Activated naive CD4-positive, alpha-beta T cell treated with Interleukin-2 at 50 U/mL for 16 hours (primary cell): ENCODE measurements around the gene ABHD14A.
A peak's percentile ranks its signal among the peaks of the same experiment; 100 is the strongest.
"Not testable (repeated sequence)": the region's sequence is repeated elsewhere in the genome, so short reads cannot be mapped to it uniquely, and the experiment has no call there.

Source experiments
- DNase-seq: peaks from one replicate; pipeline ENCODE4 v3.0.0-alpha.2; 2020

ABHD14A gene

DNA sequence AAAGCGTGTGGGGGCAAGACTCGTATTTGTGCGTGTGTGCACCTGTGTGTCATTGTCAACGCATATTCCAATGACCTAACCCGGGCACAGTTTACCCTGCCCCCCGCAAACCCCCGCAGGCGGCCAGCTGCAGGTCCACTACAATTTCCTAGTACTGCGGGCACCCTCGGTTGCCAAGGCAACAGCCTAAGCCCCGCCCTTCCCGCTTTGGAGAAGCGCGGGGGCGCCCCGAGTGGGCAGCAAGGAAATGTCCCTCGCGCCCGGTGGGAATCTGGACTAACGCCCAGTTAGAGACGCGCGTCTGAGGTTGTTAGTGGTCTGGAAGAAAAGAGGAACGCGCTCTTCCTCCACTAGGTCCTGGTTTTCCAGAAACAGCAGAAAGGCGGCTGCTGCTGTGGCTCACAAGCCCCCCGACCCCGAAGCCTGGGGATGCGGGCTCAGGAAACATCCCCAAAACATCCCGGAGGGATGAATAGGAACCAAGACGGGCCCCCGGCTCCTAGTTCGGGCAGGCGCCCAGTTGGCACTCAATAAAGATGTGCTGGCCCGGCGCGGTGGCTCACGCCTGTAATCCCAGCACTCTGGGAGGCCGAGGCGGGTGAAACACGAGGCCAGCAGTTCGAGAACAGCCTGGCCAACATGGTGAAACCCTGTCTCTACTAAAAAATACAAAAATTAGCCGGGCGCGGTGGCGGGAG lies 1.1 kb downstream of the ABHD14A start:
- DNase-seq, result no peak

DNA sequence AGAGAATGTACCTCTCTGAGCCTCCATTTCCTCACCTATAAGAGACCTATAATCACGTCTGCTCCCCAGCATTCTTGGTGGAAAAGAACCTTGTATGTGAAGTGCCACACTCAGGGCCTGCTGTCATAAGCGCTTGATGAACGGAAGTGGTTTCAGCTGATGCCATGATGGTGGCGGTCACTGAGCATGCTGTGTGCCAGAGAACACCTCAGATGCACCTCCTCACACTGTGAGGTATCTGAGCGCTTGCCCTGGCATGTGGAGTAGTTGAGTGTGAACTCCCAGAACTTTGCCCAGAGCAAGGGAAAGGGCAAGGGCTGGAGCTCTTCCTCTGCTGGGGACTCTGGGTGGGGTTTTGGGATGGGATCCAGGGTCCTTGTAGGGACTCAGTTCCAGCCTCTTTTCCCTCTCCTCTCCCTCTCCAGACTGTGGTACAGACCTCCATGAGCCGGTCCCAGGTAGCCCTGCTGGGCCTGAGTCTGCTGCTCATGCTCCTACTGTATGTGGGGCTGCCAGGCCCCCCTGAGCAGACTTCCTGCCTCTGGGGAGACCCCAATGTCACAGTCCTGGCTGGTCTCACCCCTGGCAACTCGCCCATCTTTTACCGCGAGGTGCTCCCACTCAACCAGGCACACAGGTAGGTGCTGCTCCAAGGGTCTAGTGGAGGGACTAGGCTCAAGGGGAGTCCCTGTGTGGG lies 2.7 kb downstream of the ABHD14A start:
- DNase-seq, result peak; percentile 28

DNA sequence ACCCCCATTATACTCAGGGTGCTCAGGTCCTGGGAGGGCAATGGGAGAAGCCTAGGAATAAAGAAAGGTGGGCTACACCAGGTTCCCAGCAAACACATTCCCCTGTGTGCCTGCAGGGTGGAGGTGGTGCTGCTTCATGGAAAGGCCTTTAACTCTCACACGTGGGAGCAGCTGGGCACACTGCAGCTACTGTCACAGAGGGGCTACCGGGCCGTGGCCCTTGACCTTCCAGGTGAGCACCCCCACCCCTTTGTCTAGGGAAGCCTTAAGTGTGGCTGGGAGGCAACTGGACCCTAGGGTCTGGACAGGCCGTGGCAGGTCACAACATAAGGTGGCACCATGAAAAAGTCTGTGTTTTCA lies 3.3 kb downstream of the ABHD14A start:
- no peak for DNase-seq

DNA sequence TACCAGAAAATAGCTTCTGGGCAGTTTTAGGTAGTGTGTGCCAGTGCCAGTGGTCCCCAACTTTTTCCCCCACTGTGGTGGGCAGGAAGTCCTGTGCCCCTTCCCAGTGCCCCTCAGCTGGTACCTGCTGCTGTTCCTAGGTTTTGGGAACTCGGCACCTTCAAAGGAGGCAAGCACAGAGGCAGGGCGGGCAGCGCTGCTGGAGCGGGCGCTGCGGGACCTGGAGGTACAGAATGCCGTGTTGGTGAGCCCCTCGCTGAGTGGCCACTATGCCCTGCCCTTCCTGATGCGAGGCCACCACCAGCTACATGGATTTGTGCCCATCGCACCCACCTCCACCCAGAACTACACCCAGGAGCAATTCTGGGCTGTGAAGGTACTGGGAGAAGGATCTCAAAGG lies 5.4 kb downstream of the ABHD14A start:
- DNase-seq, result no peak

DNA sequence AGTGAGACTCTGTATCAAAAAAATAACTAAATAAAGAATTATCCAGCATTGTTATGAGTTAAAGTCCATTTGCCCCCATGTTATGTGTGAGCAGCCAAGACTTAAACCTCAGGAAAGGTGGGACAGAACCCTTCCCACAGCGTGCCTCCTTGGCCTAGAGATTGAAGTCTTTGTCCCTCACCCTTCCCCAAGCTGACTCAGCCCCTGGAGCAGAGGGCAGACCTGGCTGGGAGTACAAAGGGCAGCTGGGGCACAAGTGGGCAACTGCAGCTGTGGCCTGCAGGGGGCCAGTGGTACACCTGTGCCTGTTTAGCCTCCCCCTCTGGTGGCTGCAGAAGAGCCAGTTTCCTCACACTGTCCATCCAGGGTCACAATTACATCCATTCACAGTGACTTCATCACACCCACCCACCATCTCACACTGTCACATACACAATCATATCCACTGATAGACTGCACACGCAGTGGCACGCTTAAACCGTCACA lies 7.5 kb downstream of the ABHD14A start:
- DNase-seq, result peak; percentile 45

DNA sequence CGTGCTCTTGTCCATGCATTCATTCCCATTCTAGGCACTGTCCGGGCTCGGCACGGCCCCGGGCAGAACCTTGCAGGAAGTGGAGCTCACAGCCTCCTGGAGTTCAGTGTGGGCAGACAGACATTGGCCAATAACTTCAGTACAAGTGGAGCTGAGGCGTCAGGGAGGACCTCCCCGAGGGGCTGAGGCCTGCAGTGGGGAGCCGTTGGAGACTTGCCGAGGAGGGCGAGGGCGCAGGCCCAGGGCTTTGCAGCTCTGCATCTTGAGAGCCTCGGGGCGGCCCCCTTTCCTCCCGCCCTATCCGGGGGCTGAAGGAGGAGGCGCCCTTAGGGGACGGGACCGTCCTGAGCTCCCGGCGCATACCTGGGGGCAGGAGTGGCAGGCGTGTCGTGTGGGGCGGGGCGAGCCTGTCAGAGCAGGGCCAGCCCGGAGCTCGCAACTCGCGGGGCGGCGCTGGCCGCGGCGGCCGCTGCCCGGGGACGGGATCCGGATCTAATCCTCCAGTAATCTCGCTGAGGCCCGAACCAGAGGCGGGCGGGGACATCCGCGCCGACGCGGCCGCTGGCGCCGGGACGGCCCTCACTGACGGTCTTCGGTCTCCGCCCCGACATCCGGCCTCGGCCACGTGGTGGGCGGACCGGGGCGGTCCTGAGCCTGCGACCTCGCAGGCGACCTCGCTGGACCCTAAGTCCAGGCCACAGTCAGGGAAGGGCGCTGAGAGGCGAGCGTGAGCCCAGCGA lies 8.1 kb downstream of the ABHD14A start, which contains the start of gene ACY1:
Gene ACY1, plus strand, starts transcription at position 698 of the 740 bp plus-strand sequence. CDS start 530 bp downstream, outside the sequence.
- peak; percentile 78 for DNase-seq

DNA sequence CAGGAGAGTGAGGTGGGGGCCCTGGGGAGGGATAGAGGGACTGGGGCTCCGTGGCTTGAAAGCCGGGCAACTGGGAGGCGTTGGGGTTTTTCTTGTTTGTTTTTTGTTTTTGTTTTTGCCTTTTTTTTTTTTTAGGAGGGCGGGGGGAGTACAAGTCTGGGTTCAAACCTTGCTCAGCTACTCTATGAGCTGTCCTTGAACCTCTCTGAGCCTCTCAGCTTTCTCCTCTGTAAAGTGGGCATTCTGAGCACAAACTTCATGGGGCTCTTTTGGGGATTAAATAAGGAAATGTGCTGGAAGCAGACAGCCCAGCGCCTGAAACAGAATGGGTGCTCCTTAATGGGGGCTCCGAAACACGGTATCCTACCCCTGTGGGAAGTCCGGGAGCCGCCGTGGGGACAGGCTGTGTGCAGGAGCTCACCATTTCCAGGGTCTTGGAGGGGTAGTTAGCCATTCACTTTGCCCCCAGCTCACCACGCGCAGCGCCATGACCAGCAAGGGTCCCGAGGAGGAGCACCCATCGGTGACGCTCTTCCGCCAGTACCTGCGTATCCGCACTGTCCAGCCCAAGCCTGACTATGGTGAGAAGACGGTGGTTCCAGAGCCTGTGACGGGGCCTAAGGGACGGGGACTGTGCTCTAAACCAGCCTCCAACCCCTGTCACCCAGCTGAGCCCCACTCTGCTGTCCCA lies 8.9 kb downstream of the ABHD14A start:
- no peak for DNase-seq

DNA sequence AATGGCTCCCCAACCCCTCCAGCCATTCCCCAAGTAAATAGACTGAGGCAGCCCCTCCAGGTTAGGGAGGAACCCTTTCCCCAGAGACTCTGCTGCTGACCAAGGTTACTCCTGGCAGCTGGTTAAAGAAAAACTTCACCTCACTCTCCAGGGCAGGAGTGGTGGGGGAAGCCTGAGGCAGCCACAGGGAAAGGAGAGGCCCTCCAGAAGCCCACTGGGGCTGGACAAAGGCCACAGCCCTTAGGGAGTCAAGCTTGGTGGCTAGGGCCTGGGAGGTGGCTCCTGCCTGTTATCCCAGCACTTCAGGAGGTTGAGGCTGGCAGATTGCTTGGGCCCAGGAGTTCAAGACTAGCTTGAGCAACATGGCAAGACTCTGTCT lies 9.4 kb downstream of the ABHD14A start:
- DNase-seq, result no peak

DNA sequence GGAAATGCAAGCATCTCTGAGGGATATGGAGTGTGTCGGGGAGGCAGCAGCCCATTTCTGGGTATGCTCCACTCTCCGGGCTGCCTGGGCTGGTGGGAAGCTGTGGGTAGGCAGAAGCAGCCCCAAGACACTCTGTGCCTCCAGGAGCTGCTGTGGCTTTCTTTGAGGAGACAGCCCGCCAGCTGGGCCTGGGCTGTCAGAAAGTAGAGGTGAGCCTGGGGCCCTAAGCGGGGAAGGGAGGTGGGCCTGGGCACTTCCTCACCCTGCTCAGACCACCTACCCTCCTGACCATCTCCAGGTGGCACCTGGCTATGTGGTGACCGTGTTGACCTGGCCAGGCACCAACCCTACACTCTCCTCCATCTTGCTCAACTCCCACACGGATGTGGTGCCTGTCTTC lies 10.2 kb downstream of the ABHD14A start:
- no peak for DNase-seq

DNA sequence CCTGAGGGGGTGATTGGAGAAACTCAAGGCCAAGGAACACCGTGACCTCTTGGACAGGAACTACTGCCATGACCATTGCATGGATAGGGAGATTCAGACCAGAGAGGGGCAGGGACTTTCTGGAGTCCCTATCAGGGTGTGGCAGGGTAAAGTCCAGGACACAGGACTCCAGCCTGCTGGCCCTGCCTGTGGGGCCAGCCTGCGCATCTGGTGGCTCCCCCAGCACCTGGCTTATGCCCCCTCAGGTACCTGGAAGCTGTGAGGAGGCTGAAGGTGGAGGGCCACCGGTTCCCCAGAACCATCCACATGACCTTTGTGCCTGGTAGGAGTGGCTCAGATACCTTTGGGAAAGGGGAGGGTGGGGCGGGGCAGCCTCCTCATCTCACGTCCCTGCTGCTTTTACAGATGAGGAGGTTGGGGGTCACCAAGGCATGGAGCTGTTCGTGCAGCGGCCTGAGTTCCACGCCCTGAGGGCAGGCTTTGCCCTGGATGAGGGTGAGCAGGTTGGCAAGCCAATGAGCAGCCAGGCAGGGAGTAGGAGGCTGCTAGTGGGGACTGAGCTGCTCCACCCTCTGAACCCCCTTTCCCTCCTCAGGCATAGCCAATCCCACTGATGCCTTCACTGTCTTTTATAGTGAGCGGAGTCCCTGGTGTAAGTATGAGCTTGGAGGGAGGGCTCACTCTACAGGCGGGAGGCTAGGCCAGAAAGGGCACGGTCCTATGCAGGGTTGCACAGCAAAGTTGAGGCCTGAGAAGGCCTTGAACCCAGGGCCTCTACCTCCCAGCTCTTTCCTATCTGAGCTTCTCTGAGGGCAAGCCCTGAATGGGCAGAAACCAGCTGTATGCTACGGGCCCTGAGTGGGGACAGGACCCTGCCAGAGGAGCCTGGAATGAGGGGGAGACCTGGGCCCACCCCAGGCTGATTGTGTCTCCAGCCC lies 11.4 kb downstream of the ABHD14A start:
- no peak for DNase-seq

DNA sequence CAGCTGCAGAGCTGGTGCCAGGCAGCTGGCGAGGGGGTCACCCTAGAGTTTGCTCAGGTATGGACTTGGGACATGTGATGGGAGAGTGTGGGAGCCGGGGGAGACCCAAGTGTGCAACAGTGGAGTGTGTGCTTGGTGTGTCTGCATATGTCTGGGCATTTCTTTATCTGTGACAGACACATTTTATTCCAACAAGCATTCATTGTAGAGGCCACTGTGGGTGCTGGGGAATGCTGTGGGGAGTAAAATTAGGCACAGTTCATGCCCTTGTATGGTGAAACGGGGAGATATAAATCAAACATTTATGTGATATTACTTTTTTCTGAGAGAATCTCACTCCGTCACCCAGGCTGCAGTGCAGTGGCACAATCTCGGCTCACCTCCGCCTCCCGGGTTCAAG lies 12.7 kb downstream of the ABHD14A start:
- no peak for DNase-seq

DNA sequence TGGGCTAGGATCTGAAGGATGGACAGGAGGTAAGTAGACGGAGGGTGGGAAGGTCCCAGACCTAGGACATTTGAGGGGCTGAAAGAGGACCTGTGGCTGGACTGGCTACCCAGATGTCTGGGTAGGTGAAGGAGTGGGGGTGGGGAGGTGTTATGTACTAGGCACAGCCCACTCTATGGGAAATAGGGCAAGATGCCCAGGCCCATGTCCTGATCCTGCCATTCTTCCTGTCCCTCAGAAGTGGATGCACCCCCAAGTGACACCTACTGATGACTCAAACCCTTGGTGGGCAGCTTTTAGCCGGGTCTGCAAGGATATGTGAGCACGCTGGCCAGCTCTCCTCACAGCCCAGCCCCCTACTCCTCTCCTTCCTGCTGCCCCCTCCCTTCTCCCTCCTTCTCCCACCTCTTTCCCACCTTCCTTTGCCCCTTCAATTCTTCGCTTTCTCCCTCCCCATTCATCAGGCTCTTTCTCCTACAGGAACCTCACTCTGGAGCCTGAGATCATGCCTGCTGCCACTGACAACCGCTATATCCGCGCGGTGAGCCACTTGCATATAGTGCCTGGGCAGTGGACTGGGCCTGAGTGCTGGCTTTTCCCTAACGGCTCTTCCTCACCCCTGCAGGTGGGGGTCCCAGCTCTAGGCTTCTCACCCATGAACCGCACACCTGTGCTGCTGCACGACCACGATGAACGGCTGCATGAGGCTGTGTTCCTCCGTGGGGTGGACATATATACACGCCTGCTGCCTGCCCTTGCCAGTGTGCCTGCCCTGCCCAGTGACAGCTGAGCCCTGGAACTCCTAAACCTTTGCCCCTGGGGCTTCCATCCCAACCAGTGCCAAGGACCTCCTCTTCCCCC lies 13.7 kb downstream of the ABHD14A start:
- no peak for DNase-seq

DNA sequence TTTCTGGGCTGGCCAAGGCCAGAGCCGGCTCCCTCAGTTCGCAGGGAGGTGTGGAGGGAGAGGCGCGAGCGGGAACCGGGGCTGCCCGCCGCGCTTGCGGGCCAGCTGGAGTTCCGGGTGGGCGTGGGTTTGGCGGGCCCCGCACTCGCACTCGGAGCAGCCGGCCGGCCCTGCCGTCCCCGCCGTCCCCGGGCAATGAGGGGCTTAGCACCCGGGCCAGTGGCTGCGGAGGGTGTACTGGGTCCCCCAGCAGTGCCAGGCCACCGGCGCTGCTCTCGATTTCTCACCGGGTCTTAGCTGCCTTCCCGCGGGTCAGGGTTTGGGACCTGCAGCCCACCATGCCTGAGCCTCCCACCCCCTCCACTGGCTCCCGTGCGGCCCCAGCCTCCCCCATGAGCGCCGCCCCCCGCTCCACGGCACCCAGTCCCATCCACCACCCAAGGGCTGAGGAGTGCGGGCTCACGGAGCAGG lies 15.7 kb downstream of the ABHD14A start:
- DNase-seq, result not testable (repeated sequence)

DNA sequence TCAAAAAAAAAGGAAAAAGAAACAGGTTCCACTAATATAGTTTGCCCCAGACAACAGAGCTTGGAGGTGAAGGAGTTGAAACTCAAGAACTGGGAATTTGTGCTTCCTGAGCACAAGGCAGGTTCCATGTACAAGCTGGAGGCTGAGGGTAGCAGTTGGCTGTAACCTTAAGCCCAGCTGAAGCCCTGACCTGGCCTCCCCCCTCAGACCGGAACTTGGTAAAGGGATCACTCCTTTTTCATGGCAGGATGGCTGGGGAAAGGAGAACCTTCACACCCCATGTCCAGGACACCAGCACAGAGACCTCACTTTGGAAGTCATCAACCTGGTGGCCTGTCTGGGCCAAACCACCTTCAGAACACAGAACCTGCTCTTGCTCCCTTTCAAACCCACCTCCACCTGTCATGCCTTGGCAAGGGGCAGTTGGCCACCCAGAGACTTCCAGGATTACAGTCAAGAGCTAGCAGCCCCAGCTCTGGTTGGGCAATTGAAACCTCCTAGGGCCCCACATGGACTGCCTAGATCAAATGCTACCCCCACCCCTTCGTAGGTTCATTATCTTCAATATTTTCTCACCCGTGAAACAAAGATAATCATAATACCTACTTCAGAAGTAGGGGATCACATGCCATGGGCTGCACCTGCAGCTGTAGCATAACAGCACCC lies 17.3 kb downstream of the ABHD14A start:
- no peak for DNase-seq

DNA sequence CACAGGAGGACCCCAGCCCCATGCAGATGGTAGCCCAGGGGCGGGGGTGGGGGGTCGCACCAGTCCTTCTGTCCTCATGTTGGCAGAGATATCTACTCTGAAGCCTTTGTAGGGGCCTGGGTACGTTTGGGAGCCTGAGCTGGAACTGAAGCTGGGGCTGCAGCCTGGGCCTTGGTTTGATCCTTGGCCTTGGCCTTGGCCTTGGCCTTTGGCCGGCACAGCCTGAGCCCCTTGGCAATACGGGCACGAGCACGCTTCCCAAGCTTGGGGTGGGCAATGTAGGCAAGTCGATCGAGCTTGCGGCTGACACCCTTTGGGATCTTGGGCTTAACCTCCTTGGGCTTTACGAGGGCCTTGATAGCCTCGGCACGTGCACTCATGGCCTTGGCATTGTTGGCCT lies 18.8 kb downstream of the ABHD14A start:
- not testable (repeated sequence) for DNase-seq

DNA sequence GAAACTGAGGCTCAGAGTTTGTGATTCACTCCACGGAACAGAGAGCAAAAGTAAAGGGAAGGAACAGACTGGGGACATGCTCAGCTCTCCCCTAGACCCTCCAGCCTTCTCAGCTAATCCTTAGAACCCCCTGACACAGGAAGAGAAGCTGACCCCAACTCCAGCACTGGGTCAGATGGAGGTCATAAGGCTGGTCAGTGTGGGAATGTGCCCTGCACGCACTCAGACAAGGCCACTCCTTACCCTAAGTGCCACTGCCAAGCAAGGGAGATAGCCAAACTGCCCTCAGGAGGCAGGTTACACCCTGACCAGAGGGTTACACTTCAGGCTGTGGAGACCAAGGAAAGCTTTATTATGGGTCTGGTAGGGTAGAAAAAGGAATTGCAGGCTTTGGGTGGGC lies 19.7 kb downstream of the ABHD14A start:
- no peak for DNase-seq

DNA sequence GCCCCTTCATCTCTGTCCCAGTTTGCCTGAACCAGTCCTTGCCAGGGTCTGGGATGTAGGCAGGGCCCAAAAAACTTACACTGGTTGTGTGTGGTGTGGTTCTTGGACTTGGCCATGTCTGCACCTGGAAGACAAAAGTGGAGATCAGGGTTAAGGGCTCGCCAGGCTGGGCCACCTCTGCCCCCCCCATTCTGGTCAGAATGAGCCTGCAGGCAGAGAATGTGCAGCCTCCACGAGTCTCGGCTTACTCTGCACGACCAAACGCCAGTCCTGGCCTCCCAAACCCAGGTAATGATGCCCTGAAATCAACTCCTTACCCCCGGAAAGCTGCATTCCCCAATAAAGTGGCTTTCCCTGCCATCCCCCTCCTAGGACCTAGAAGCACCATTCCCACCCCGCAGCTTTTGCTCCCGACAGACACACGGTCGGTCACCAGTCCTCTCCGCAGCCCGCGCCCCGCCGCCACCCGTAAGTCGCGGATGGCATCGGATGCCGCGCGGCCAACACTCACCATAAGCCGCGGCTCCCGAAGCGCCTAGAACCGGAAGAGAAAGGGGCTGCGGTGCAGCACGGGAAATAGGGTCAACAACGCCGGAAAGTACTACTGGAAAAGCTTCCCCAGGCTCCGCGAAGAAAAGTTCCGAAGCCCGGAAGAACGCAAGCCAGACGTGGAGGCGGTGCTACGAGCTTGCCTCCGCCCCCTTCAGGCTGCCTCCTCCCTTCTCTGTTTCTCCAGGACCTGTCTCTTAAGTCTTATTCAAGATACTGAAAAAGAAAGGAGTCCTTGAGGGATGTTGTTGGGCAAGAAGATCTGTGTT lies 20.7 kb downstream of the ABHD14A start, which contains the start of gene RPL29:
Gene RPL29, minus strand, starts transcription at position 550 of the 818 bp plus-strand sequence. Its CDS starts 434 bp downstream, at position 116.
- peak; percentile 94 for DNase-seq

DNA sequence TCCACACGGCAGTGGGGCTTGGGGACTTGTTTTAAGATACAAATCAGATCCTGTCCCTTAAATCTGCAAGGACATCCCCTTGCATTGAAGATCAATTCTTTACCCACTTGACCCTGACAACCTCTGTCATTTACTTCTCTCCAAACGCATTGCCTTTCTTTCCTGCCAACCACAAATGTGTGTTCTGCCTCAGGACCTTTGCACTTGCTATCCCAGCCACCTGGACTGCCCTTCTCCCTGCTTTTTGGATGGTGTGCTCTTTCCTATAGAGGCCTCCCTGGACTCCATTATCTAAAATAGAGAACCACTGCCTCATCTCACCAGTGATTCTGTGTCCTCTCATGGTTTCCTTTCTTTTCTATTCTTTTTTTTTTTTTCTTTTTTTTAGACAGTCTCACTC lies 22.3 kb downstream of the ABHD14A start:
- no peak for DNase-seq

DNA sequence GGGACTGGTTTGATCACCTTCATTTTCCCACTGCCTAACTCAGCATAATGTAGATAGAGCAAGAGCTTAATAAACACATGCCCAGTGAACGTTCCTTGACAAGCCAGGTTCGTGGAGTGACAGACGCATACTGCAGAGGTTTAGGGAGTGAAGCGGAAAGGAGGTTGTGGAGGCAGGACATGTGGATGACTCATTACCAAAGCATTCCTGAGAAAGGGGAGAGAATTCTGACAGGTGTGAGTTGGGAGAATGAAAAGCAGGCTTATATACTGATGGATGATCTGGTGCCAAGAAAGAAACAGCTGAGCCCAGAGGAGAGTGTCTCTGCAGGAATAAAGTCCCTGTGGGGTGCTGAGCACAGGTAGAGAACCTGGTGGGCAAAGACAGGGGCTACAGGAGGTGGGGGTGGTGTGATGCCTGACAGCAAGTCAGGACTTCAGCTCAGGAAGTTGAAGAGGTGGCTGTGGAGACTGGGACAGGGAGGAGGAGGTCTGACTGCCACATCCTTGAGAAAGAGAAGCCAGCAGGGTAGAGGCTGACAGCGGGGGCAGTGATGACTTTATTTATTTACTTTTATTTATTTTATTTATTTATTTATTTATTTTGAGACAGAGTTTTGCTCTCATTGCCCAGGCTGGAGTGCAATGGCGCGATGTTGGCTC lies 23.2 kb downstream of the ABHD14A start:
- no peak for DNase-seq
